DND-41 (cell line): Measurements from ENCODE around the gene OSM.

Source experiments
- ATAC-seq: fragments of 200-7000 bp; cut with Tn5 transposase; 3 replicates; pipeline ENCODE4 v1.9.1; 2021; ENCODE audit warnings: low read depth; ENCODE audit not compliant: insufficient read depth
- DNase-seq: peaks from one replicate; pipeline ENCODE4 v3.0.0-alpha.2; 2020
- H2AFZ ChIP-seq: 2 replicates; pipeline ENCODE4 v1.6.0; 2012; ENCODE audit warnings: low read depth, low read length
- H3K27ac ChIP-seq: 2 replicates; pipeline ENCODE4 v1.5.1; 2012; ENCODE audit warnings: low read length, inconsistent platforms
- H3K27me3 ChIP-seq: fragments of 200-600 bp; sonication (generic); 2 replicates; pipeline ENCODE4 v1.6.0; 2012; ENCODE audit warnings: low read length, mild to moderate bottlenecking, inconsistent platforms; ENCODE audit not compliant: insufficient read depth, poor library complexity
- H3K36me3 ChIP-seq: 2 replicates; pipeline ENCODE4 v1.5.1; 2012; ENCODE audit warnings: low read length, inconsistent platforms; ENCODE audit not compliant: insufficient read depth
- H3K4me1 ChIP-seq: 2 replicates; pipeline ENCODE4 v1.5.1; 2012; ENCODE audit warnings: mild to moderate bottlenecking, low read length; ENCODE audit not compliant: insufficient read depth
- H3K4me2 ChIP-seq: 2 replicates; pipeline ENCODE4 v1.6.0; 2012; ENCODE audit warnings: mild to moderate bottlenecking, moderate library complexity, low read length, inconsistent platforms; ENCODE audit not compliant: insufficient read depth
- H3K4me3 ChIP-seq, 2 experiments: fragments of 200-600 bp in 1 of 2; shearing (Covaris generic) in 1 of 2; 2 replicates each; pipeline ENCODE4 v1.5.1; 2012 to 2016; ENCODE audit warnings: inconsistent platforms in 2 of 2, low read length in 2 of 2, mild to moderate bottlenecking in 2 of 2, low read depth in 1 of 2, moderate library complexity in 1 of 2
- H3K79me2 ChIP-seq: 2 replicates; pipeline ENCODE4 v1.6.0; 2012; ENCODE audit warnings: low read length, inconsistent platforms; ENCODE audit not compliant: insufficient read depth
- H3K9ac ChIP-seq: 2 replicates; pipeline ENCODE4 v1.6.0; 2012; ENCODE audit warnings: low read depth, mild to moderate bottlenecking, inconsistent platforms, low read length, moderate library complexity
- H3K9me3 ChIP-seq: 2 replicates; pipeline ENCODE4 v1.5.1; 2012; ENCODE audit warnings: low read length, moderate library complexity, mild to moderate bottlenecking, inconsistent platforms; ENCODE audit not compliant: insufficient read depth, severe bottlenecking
- H4K20me1 ChIP-seq: 2 replicates; pipeline ENCODE4 v1.6.0; 2012; ENCODE audit warnings: low read length; ENCODE audit not compliant: insufficient read depth
- CTCF ChIP-seq: IDR thresholded peaks from 2 replicates; pipeline ENCODE4 v1.5.1; 2012; ENCODE audit warnings: borderline replicate concordance, low read length, moderate library complexity, mild to moderate bottlenecking; ENCODE audit not compliant: poor library complexity, severe bottlenecking; ENCODE audit errors: extremely low read depth
- EZH2 ChIP-seq: IDR thresholded peaks from 3 replicates; pipeline ENCODE4 v1.6.1; 2012; ENCODE audit warnings: borderline replicate concordance, low read depth, mild to moderate bottlenecking, moderate library complexity, low read length, inconsistent platforms; ENCODE audit not compliant: severe bottlenecking

Gene OSM

DNA sequence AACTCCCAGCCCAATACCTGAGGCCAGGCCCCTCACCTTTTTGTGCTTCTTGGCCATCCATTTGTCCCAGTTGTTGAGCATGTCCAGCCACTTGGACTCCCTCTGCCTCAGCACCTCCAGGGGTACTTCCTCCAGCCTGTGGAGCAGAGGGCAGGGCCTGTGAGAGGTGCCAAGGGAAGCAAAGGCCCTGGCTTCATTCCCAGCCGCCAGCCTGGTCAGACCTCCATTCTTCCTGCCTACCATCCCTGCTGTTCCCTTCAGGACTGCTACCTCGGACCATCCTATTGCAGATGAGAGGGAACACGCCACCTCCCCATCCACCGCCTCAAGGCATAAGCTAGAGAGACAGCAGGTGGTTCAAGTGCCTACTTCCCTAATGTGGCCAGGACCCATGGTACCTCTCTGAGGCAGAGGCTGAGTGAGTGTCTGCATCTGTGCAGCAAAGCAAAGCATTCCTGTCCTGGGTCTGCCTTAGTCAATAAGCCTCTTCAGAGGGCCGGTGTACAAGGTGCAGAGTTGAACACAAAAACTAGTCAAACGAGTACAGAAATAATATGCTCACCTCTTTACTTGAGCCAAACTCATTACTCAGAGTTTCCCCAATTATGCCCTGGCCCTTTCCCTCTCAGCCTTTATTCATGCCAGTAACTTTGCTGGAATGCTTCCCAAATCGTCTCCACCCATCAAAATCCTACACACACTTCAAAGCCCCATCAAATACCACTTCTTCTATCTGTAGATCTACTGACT lies 38.0 kb upstream of the OSM start:
- H3K27ac ChIP-seq = peak overlapping the region; percentile 95
- H3K9me3 ChIP-seq = no peaks in the 10 kb centered on the region
- peak overlapping the region; percentile 60 for H3K4me2 ChIP-seq
- TF ChIP-seq EZH2 (no peak), CTCF (no peak)
- no peaks in the 10 kb centered on the region; the same call in 1 of the 2 replicates for H4K20me1 ChIP-seq
- DNase-seq (no peak), ATAC-seq (no peak)
- H3K36me3 ChIP-seq = peaks cover 60% of the 10 kb centered on the region
- peaks cover 79% of the 10 kb centered on the region for H3K4me1 ChIP-seq
- H3K79me2 ChIP-seq = peaks cover 85% of the 10 kb centered on the region
- H3K4me3 ChIP-seq = no peak overlapping the region
- H3K27me3 ChIP-seq = no peaks in the 10 kb centered on the region
- peak overlapping the region; percentile 64 for H3K9ac ChIP-seq
- no peak overlapping the region for H2AFZ ChIP-seq

GRCh38 chr22:30302810-30303138 lies 36.1 kb upstream of the OSM start:
- no peaks in the 10 kb centered on the region for H3K9me3 ChIP-seq
- H3K27ac ChIP-seq = peak overlapping the region; percentile 95
- H4K20me1 ChIP-seq = no peaks in the 10 kb centered on the region; the same call in none of the 2 replicates
- no peaks in the 10 kb centered on the region for H3K27me3 ChIP-seq
- peaks cover 79% of the 10 kb centered on the region for H3K79me2 ChIP-seq
- TF ChIP-seq CTCF = no peak
- no peak for TF ChIP-seq EZH2
- H3K9ac ChIP-seq = no peak overlapping the region
- ATAC-seq (no peak), DNase-seq (no peak)
- no peak overlapping the region for H3K4me2 ChIP-seq
- peaks cover 70% of the 10 kb centered on the region for H3K36me3 ChIP-seq
- H2AFZ ChIP-seq = no peak overlapping the region
- H3K4me1 ChIP-seq = peaks cover 60% of the 10 kb centered on the region
- no peak overlapping the region for H3K4me3 ChIP-seq

DNA sequence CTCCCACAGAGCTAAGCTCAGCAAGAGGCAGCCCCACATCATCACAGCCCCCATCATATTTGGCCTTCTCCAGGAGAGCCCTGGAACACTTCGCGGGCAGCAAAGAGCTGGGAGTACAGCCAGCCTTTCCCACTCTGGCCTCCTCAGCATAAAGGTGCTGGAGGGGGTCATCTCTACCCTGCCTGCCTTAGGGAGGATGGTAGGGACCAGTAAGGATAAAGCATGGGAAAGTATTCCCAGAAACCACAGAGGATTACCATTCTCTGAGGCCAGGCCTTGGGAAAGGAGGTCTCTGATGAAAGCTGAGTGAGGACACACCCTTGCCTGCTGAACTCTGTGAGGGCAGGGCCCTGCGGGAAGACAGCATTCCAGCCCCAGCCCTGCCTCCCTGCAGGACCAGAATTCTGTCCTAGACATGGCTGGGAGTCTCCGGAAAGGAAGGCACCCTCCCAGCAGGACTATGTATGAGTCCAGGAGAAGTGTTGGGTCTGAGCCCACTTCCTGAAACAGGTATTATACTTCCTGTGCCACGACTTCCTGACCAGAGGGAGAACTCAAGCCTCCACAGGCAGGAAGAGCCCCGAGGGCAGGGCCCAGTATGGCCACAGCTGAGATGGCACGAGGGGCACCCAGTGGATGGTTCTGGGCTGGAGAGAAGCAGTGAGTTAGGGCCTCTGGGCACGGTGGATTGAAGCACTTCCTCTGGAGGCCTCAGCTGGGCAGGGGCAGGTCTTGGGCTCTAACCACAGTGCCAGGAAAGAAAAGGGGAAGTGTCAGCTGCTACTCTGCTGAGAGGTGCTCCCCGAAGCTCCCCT lies 35.6 kb upstream of the OSM start:
- H3K4me3 ChIP-seq = no peak overlapping the region
- H3K4me1 ChIP-seq = peaks cover 54% of the 10 kb centered on the region
- no peaks in the 10 kb centered on the region for H3K9me3 ChIP-seq
- H2AFZ ChIP-seq = no peak overlapping the region
- TF ChIP-seq EZH2 (no peak), CTCF (no peak)
- H3K36me3 ChIP-seq = peaks cover 76% of the 10 kb centered on the region
- peak overlapping the region; percentile 11; the same call in 1 of the 2 replicates for H3K9ac ChIP-seq
- H3K27ac ChIP-seq = peak overlapping the region; percentile 95
- peaks cover 3% of the 10 kb centered on the region for H4K20me1 ChIP-seq
- H3K4me2 ChIP-seq = no peak overlapping the region
- H3K79me2 ChIP-seq = peaks cover 74% of the 10 kb centered on the region
- DNase-seq = no peak
- no peaks in the 10 kb centered on the region for H3K27me3 ChIP-seq
- ATAC-seq = no peak
